ENCODE data around the gene PPP2R2B. TPM values are rescaled to one million over a fixed set of nuclear protein-coding genes. Genes with fewer than 3 reads are reported as not detected.

The PPP2R2B gene
- polyA plus RNA-seq, 1 donor (not counting 4 experiments of a cell fraction or from before 2014, with no cell fraction given): 0.33 TPM

- no peak overlapping the region for H3K4me2 ChIP-seq (ENCODE audit: control insufficient read depth, extremely low read depth, insufficient read depth, low read depth, low read length)
- H4K20me1 ChIP-seq (ENCODE audit: control insufficient read depth, extremely low read depth, insufficient read depth, low read length): no peaks in the 10 kb centered on the region
- no peaks in the 10 kb centered on the region for H3K9me3 ChIP-seq (ENCODE audit: control insufficient read depth, low read depth, low read length)
- H3K27me3 ChIP-seq (ENCODE audit: control insufficient read depth, extremely low read depth, insufficient read depth, low read length): no peaks in the 10 kb centered on the region
- no peak overlapping the region for H3K27ac ChIP-seq (ENCODE audit: control insufficient read depth, insufficient read depth, low read length)
- no peak overlapping the region for H2AFZ ChIP-seq (ENCODE audit: control insufficient read depth, low read length)
- H3K4me3 ChIP-seq (ENCODE audit: control insufficient read depth in 2 of 3, extremely low read depth in 1 of 3, insufficient read depth in 2 of 3, low read depth in 1 of 3, low read length in 3 of 3): no peak overlapping the region
- no peaks in the 10 kb centered on the region for H3K79me2 ChIP-seq (ENCODE audit: control insufficient read depth, insufficient read depth, low read length)
- H3K36me3 ChIP-seq (ENCODE audit: control insufficient read depth in 2 of 2, extremely low read depth in 1 of 2, insufficient read depth in 2 of 2, low read length in 2 of 2): no peaks in the 10 kb centered on the region
- H3K4me1 ChIP-seq (ENCODE audit: control insufficient read depth, extremely low read depth, insufficient read depth, low read length): no peaks in the 10 kb centered on the region
- FAIRE-seq (no peak), DNase-seq (ENCODE audit: low read depth, low spot score) (no peak)
- dilution Hi-C loops (cut with MboI; ENCODE audit: extremely low pct_ligation_motif_present, low sequenced_read_pairs): no loop called here
- no peak for TF ChIP-seq EZH2 (IDR thresholded peaks at IDR 0.05; ENCODE audit: low read length)
- no peak overlapping the region for H3K9ac ChIP-seq (ENCODE audit: control insufficient read depth, extremely low read depth, insufficient read depth, low read length)
- H3K9me1 ChIP-seq (ENCODE audit: control insufficient read depth, extremely low read depth, insufficient read depth, low read length): no peaks in the 10 kb centered on the region
Observed at GRCh38 chr5:146761811-146762210, 116.7 kb downstream of the PPP2R2B start.

DNA sequence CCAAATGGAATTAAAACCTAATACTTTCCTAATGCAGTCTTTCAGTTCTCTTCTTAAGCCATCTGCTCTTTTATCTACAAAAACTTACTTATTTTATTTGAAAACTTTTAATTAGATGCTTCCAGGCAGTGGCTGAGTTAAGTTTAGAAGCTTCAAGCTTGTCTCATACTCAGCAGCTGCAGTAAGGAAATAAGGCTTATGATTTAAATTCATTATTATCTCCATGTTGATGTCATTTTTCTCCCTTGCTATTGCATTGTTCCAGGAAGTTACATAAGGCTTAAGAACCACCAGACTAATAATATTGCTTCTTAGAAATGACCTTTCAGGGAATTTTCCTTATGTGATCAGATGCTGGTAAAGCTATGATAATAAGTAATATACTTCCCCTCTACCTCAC lies 119.6 kb downstream of the PPP2R2B start:
- Histone ChIP-seq H3K9ac (ENCODE audit: control insufficient read depth, extremely low read depth, insufficient read depth, low read length) (no peak overlapping the region), H3K9me3 (ENCODE audit: control insufficient read depth, low read depth, low read length) (no peaks in the 10 kb centered on the region), H4K20me1 (ENCODE audit: control insufficient read depth, extremely low read depth, insufficient read depth, low read length) (no peaks in the 10 kb centered on the region), H2AFZ (ENCODE audit: control insufficient read depth, low read length) (no peak overlapping the region), H3K4me2 (ENCODE audit: control insufficient read depth, extremely low read depth, insufficient read depth, low read depth, low read length) (no peak overlapping the region), H3K27me3 (ENCODE audit: control insufficient read depth, extremely low read depth, insufficient read depth, low read length) (no peaks in the 10 kb centered on the region), H3K4me3 (ENCODE audit: control insufficient read depth in 2 of 3, extremely low read depth in 1 of 3, insufficient read depth in 2 of 3, low read depth in 1 of 3, low read length in 3 of 3) (no peak overlapping the region), H3K4me1 (ENCODE audit: control insufficient read depth, extremely low read depth, insufficient read depth, low read length) (no peaks in the 10 kb centered on the region), H3K27ac (ENCODE audit: control insufficient read depth, insufficient read depth, low read length) (no peak overlapping the region), H3K79me2 (ENCODE audit: control insufficient read depth, insufficient read depth, low read length) (no peaks in the 10 kb centered on the region), H3K9me1 (ENCODE audit: control insufficient read depth, extremely low read depth, insufficient read depth, low read length) (no peaks in the 10 kb centered on the region), H3K36me3 (ENCODE audit: control insufficient read depth in 2 of 2, extremely low read depth in 1 of 2, insufficient read depth in 2 of 2, low read length in 2 of 2) (no peaks in the 10 kb centered on the region)
- DNase-seq (ENCODE audit: low read depth, low spot score) (no peak), FAIRE-seq (no peak)
- dilution Hi-C loops (cut with MboI; ENCODE audit: extremely low pct_ligation_motif_present, low sequenced_read_pairs): no loop called here
- TF ChIP-seq EZH2 (IDR thresholded peaks at IDR 0.05; ENCODE audit: low read length): no peak
- TF ChIP-seq, protein P1, sequence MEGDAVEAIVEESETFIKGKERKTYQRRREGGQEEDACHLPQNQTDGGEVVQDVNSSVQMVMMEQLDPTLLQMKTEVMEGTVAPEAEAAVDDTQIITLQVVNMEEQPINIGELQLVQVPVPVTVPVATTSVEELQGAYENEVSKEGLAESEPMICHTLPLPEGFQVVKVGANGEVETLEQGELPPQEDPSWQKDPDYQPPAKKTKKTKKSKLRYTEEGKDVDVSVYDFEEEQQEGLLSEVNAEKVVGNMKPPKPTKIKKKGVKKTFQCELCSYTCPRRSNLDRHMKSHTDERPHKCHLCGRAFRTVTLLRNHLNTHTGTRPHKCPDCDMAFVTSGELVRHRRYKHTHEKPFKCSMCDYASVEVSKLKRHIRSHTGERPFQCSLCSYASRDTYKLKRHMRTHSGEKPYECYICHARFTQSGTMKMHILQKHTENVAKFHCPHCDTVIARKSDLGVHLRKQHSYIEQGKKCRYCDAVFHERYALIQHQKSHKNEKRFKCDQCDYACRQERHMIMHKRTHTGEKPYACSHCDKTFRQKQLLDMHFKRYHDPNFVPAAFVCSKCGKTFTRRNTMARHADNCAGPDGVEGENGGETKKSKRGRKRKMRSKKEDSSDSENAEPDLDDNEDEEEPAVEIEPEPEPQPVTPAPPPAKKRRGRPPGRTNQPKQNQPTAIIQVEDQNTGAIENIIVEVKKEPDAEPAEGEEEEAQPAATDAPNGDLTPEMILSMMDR (optimal IDR thresholded peaks at IDR 0.05 in 1 of 3, IDR thresholded peaks at IDR 0.05 in 1 of 3, conservative IDR thresholded peaks at IDR 0.05 in 1 of 3; ENCODE audit: extremely low read depth in 1 of 3, insufficient read depth in 2 of 3, low read length in 3 of 3): no peak

GRCh38 chr5:146758076-146758475 lies 120.5 kb downstream of the PPP2R2B start:
- Histone ChIP-seq H3K4me1 (ENCODE audit: control insufficient read depth, extremely low read depth, insufficient read depth, low read length) (no peaks in the 10 kb centered on the region), H4K20me1 (ENCODE audit: control insufficient read depth, extremely low read depth, insufficient read depth, low read length) (no peaks in the 10 kb centered on the region), H3K27me3 (ENCODE audit: control insufficient read depth, extremely low read depth, insufficient read depth, low read length) (no peaks in the 10 kb centered on the region), H2AFZ (ENCODE audit: control insufficient read depth, low read length) (no peak overlapping the region), H3K27ac (ENCODE audit: control insufficient read depth, insufficient read depth, low read length) (no peak overlapping the region), H3K4me3 (ENCODE audit: control insufficient read depth in 2 of 3, extremely low read depth in 1 of 3, insufficient read depth in 2 of 3, low read depth in 1 of 3, low read length in 3 of 3) (no peak overlapping the region), H3K9me1 (ENCODE audit: control insufficient read depth, extremely low read depth, insufficient read depth, low read length) (no peaks in the 10 kb centered on the region), H3K36me3 (ENCODE audit: control insufficient read depth in 2 of 2, extremely low read depth in 1 of 2, insufficient read depth in 2 of 2, low read length in 2 of 2) (no peaks in the 10 kb centered on the region), H3K79me2 (ENCODE audit: control insufficient read depth, insufficient read depth, low read length) (no peaks in the 10 kb centered on the region), H3K9me3 (ENCODE audit: control insufficient read depth, low read depth, low read length) (no peaks in the 10 kb centered on the region), H3K4me2 (ENCODE audit: control insufficient read depth, extremely low read depth, insufficient read depth, low read depth, low read length) (no peak overlapping the region), H3K9ac (ENCODE audit: control insufficient read depth, extremely low read depth, insufficient read depth, low read length) (no peak overlapping the region)
- no peak for DNase-seq (ENCODE audit: low read depth, low spot score)
- TF ChIP-seq, protein P1 (optimal IDR thresholded peaks at IDR 0.05 in 1 of 3, IDR thresholded peaks at IDR 0.05 in 1 of 3, conservative IDR thresholded peaks at IDR 0.05 in 1 of 3; ENCODE audit: extremely low read depth in 1 of 3, insufficient read depth in 2 of 3, low read length in 3 of 3): no peak
- no peak for TF ChIP-seq EZH2 (IDR thresholded peaks at IDR 0.05; ENCODE audit: low read length)
- FAIRE-seq: no peak
- dilution Hi-C loops (cut with MboI; ENCODE audit: extremely low pct_ligation_motif_present, low sequenced_read_pairs): no loop called here
